Cardiac fibroblast (primary cell): ENCODE measurements around the gene VPS16.

Experiments used
- DNase-seq, 2 donors: peaks; one replicate each; pipeline versions ENCODE4 v3.0.0 to v3.0.0-alpha.2; 2010; ENCODE audit warnings: low read depth in 2 of 2
- H3K4me3 ChIP-seq, 2 donors: replicated peaks in 1 of 2; 1 replicate in 1 of 2; 2 replicates in 1 of 2; pipeline ENCODE4 v1.5.1; 2011; ENCODE audit warnings: low read depth in 2 of 2, low read length in 2 of 2, mild to moderate bottlenecking in 2 of 2, moderate library complexity in 1 of 2
- CTCF ChIP-seq: IDR thresholded peaks from one replicate; pipeline ENCODE4 v1.5.1; 2011; ENCODE audit warnings: low read depth, mild to moderate bottlenecking, low read length, inconsistent platforms

The VPS16 gene

GRCh38 chr20:2887715-2888114 lies 47.2 kb downstream of the VPS16 start:
- no peak for TF ChIP-seq CTCF
- DNase-seq: no peak

GRCh38 chr20:2888224-2888955 lies 47.8 kb downstream of the VPS16 start:
- DNase-seq: peak in 1 of 2 donors; percentile 7
- TF ChIP-seq CTCF: no peak
- H3K4me3 ChIP-seq: no peak overlapping the region

More at GRCh38 chr20:2887715-2888114, 47.2 kb downstream of the VPS16 start:
- no peak overlapping the region for H3K4me3 ChIP-seq

- TF ChIP-seq CTCF: no peak
- no peak overlapping the region for H3K4me3 ChIP-seq
- DNase-seq: no peak
Measured at GRCh38 chr20:2889209-2889608, 48.7 kb downstream of the VPS16 start.

- no peak overlapping the region for H3K4me3 ChIP-seq
- TF ChIP-seq CTCF: no peak
- no peak for DNase-seq
Measured at GRCh38 chr20:2889797-2890196, 49.3 kb downstream of the VPS16 start.

- H3K4me3 ChIP-seq: no peak overlapping the region
- DNase-seq: peak in 1 of 2 donors; percentile 27
- TF ChIP-seq CTCF: no peak
Measured at GRCh38 chr20:2890742-2891141, 50.2 kb downstream of the VPS16 start.

GRCh38 chr20:2891343-2891742 lies 50.8 kb downstream of the VPS16 start:
- no peak overlapping the region for H3K4me3 ChIP-seq
- DNase-seq: no peak
- TF ChIP-seq CTCF: no peak

GRCh38 chr20:2892376-2892775 lies 51.8 kb downstream of the VPS16 start:
- no peak for TF ChIP-seq CTCF
- no peak overlapping the region for H3K4me3 ChIP-seq
- no peak for DNase-seq
